ENCODE data around the gene GMNC.

GRCh38 chr3:190807719-190808375 is 54.6 kb downstream of the GMNC start:
- TF ChIP-seq, protein P1, sequence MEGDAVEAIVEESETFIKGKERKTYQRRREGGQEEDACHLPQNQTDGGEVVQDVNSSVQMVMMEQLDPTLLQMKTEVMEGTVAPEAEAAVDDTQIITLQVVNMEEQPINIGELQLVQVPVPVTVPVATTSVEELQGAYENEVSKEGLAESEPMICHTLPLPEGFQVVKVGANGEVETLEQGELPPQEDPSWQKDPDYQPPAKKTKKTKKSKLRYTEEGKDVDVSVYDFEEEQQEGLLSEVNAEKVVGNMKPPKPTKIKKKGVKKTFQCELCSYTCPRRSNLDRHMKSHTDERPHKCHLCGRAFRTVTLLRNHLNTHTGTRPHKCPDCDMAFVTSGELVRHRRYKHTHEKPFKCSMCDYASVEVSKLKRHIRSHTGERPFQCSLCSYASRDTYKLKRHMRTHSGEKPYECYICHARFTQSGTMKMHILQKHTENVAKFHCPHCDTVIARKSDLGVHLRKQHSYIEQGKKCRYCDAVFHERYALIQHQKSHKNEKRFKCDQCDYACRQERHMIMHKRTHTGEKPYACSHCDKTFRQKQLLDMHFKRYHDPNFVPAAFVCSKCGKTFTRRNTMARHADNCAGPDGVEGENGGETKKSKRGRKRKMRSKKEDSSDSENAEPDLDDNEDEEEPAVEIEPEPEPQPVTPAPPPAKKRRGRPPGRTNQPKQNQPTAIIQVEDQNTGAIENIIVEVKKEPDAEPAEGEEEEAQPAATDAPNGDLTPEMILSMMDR (IDR thresholded peaks at IDR 0.05; ENCODE audit: low read depth, low read length, poor library complexity, severe bottlenecking): no peak
- TF ChIP-seq EZH2phosphoT487 (IDR thresholded peaks at IDR 0.05; ENCODE audit: borderline replicate concordance, low read length): no peak
